Endometrial microvascular endothelial cells (primary cell): ENCODE data around the gene IL18BP. TPM values are rescaled to one million over a fixed set of nuclear protein-coding genes. Genes with fewer than 3 reads are reported as not detected.

ENCODE experiments used
- in situ Hi-C: cut with HindIII; loops from 2 replicates; pipeline ENCODE4 v1.10.0; 2017; ENCODE audit warnings: low sequenced_read_pairs, low pct_unique_long_range_greater_than_20kb; ENCODE audit errors: inconsistent ontology term
- total RNA-seq: library from RNA; depleted of rRNA; stranded (reverse); fragments of >200 nt; gene quantifications from one replicate; pipeline ENCODE4 v1.2.3, GENCODE V29; 2015; ENCODE audit errors: inconsistent ontology term

IL18BP gene
- total RNA-seq, 1 donor from 2014 or later = 8.8 TPM

- in situ Hi-C loops = no loop called here
These were observed 8.9 kb downstream of the IL18BP start for GRCh38 chr11:72007587-72007986.

- in situ Hi-C loops = no loop called here
These were observed 10.0 kb downstream of the IL18BP start for GRCh38 chr11:72008728-72009127.

GRCh38 chr11:72009156-72009555 is 10.4 kb downstream of the IL18BP start:
- in situ Hi-C loops = no loop called here

GRCh38 chr11:72010529-72011233 is 12.0 kb downstream of the IL18BP start:
- in situ Hi-C loops = no loop called here

DNA sequence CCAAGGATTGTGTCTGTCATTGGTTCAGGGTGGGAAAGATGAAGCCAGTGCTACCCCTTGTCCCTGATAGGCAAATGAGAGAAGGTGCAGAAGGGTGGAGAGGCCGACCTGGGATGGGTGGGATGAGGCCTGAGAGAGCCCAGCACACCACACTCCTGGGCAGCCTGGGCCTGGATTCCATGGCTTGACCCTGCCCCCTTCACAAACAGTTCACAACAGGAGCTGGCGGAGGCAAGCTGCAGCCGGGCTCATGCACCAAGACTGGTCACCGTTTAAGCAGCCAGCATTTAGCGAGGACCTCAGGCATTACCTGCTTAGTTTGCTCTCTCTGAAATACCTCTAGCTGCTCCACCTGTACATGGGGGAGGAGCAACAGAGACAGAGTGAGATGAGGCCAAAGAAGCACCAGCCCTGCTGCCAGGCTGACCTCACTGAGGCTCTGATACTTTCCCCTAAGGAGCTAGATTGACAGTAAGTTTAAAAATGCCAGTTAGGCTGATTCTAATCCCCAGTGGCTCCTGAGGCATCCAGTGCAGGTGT is 13.5 kb downstream of the IL18BP start:
- in situ Hi-C loops = no loop called here

DNA sequence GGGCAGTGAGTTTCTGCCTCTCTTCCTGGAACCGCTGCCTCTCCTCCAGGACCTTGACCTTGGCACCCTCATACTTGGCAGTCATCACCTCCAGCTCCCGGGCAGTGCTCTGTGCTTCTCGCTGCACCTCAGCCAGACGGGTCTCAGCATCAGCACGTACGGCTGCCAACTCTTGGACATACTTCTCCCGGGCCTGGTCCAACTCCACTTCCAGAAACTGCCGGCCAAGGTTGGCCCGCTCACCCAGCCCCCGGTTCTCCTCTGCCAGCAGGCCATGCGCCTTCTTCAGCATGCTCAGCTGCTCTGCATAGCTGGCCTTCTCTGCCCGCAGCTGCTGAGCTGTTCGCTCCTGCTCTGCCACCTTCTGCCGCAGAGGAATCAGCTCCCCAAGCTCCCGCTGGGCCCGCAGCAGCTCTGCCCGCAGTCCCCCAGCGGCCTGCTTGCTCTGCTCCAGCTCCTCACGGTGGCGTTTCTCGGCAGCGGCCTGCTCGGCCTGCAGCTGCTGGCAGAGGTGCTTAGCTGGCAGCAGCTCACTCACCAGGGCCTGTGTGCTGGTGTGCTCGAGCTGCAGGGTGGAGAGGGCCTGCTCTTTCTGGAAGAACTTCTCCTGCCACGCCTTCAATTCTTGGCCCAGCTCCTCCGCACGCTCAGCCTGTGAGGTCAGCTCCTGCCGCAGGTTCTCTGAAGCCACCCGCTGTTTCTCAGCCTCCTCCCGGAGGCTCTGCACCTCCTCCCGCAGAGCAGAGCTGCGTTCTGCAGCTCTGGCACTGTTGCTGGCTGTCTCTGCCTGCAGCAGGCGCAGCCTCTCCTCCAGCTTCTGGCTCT is 14.4 kb downstream of the IL18BP start:
- in situ Hi-C loops = no loop called here

DNA sequence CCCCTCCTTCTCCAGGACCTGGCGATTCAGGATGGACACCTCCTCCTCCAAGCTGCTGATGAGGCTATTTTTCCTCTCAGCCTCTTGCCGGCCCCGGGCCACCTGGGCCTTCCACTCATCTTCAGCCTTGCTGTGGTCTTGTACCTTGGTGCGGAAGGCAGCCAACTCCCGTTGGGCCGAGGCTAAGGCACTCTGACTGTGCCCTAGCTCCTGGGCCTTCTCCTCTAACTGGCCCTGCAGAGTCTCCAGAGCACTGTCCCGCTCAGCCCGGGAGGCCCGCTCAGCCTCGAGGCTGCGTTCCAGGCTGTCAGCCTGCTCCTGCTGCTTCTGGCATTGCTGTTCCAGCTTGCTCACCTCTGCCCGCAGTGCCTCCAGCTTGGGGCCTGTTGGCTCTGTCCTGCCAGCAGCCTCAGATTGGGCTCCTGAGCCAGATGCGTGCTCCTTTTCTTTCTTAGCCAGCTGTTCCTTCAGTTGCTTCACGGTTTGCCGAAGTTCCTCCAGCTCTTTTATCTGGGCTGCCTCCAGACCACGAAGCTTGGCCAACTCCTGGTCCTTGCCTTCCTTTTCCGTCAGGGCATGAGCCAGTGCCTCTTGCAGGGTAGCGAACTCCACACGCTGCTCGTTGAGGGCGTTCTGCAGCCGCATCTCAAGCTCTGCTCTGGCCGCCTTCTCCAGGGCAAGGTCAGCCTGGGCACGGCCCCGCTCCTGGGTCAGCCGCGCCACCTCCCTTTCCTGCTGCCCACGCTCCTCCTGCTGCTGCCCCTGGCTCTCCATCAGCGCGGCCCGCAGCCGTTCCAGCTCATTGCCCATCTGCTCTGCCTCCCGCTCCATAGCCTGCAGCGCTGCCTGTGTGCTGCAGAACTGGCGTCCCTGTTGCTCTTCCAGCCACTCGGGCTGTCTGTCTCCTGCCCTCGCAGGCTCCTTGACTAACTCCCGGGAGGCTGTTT is 15.3 kb downstream of the IL18BP start:
- in situ Hi-C loops = no loop called here

DNA sequence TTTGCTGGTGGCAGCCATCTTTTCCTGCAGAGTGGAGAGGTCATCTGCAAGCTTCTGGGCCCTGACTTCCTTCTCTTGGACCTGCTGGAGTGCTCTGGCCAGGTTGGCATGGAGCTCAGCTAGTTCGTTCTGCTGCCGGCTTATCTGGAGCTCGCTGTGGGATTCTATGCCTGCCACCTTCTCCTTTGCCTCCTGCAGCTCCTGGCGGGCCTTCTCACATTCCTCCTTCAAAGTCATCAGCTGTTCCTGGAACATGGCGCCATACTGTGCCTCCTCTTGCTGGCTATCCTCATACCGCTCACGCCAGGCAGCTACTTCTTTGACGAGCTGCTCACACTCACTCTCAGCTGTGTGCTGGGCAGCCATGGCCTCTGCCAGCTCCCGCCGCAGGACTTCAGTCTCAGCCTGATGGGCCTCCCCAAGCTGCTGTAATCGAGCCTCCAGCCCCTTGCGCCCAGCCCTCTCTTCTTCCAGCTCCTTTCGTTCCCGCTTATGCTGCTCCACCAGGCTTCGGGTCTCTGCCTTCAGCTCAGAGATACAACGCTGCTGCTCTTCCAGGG is 16.1 kb downstream of the IL18BP start:
- in situ Hi-C loops = no loop called here

GRCh38 chr11:72015511-72016061 is 16.9 kb downstream of the IL18BP start:
- in situ Hi-C loops = no loop called here

DNA sequence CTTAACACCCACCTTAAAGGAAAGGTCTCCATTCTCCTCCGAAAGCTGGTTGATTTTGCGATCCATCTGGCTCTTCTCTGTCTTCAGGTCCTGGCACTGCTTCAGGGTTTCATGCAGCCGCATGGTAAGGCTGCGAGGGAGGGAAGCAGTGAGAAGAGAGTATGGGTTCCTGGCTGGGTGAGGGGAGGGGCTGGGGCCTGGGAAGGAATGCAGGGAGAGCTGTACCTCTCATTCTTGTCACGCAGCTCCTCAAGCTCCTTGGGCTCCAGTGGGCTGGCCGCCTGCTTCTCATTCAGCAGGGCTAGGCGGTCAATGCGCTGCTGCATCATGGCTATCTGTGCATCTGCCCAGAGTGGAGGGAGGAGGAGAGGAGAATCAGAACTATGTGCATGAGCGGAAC is 19.5 kb downstream of the IL18BP start:
- in situ Hi-C loops = no loop called here

DNA sequence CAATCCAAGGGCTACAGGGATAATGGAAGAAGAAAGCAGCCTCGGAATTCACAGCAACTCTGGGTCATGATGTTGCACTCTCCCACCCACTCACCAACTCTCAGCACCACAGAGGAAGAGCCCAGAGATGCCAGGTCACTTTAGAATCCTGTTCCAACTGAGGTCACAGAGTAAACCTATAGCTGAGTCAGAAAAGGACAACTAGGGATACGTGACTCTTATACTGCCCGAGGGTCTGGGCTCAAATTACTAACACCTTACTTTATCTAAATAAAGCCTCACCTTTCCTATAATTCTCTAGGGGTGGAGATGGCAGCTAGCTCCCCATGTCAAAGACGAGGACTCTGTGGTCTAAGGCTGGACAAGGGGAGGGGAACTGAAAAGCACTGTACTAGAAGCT is 24.6 kb downstream of the IL18BP start:
- in situ Hi-C loops = no loop called here

DNA sequence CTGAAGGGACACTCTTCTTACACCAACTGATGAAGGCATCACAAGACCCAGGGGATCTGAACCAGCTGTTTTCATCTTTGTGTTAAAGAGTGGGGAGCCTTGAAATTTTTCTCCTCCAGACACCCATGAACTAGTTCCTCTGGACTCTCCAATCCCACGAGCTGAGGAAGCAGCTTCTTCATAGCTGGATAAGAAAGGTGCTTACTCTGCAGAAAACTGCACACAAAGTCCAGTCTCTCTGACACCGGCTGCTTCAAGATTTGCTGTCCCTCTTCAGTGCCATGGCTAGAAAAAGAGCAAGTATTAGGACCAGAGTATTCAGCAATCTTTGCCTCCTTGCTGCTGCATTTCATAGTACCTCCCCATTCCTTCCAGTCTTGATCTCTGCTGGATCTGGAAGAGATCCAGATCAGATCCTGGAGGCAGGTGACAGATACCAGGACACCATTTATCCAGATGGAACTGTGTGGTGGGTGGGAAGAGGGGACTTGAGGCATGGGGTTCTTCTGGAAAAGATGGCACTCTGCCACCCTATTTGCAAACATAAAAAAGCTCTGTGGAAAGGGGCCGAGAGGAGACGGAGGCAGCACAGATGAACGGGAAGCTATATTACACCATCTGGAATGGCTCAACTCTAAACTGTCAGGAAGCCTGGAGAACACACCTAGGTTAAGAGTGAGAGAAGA is 25.5 kb downstream of the IL18BP start:
- in situ Hi-C loops = no loop called here

- in situ Hi-C loops = no loop called here
These were observed 27.4 kb downstream of the IL18BP start for GRCh38 chr11:72026090-72026489.

- in situ Hi-C loops = no loop called here
These were observed 31.9 kb downstream of the IL18BP start for GRCh38 chr11:72030472-72031045.

- in situ Hi-C loops = no loop called here
These were observed 38.0 kb downstream of the IL18BP start for GRCh38 chr11:72036687-72037086.

DNA sequence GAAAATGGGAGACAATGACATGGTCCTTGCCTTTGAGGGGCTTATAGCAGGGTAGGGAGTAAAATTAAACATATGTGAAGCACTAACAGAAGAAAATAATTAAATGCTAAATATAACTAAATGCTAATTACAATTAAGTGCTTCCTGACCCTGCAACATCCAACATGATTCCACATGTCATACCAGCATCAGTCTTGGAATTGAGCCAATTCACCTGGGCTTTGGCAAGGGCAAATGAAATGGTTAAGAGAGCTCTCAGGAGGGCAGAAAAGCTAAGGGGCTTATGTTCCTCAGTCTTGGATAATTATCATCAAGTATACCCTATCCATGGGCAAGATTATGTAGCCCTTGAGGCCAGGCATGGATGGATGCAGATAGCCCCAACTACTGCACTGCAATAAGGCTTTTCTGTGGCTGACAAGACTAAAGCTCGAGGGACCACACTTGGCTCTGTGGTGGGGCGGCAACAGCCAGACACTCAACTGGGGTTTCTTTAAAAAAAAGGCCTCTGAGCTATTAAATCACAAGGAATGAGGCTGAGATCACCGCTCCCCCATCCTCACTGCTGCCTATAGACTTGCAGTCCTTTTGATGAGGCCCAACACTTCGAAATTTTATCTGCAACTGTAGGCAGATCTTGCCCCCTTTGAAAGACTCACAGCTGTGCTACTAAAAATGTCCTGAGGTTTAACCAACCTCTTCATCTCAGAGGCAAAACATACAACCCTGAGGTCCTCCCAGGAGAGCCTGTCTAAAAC is 39.0 kb downstream of the IL18BP start:
- in situ Hi-C loops = no loop called here

- in situ Hi-C loops = no loop called here
These were observed 39.8 kb downstream of the IL18BP start for GRCh38 chr11:72038491-72038890.
